HG03354 (cell line): ENCODE measurements around the gene NUMA1.

Source experiments
- ATAC-seq: cut with Tn5 transposase; IDR thresholded peaks from one replicate; pipeline ENCODE4 v1.9.1; 2021; ENCODE audit warnings: mild to moderate bottlenecking; ENCODE audit not compliant: unreplicated experiment, poor library complexity, severe bottlenecking

NUMA1 gene

GRCh38 chr11:72080326-72081183 is at the start of gene NUMA1, which contains the start of gene LRRC51:
NUMA1 (minus strand) TSS chr11:72080542; CDS start chr11:72035943, 44,599 bp downstream.
LRRC51 (plus strand) TSS chr11:72080850; CDS start chr11:72089084, 8,234 bp downstream.
- ATAC-seq: peak; percentile 94

- ATAC-seq: no peak
These were observed 49.0 kb upstream of the NUMA1 start for GRCh38 chr11:72129381-72129780.

GRCh38 chr11:72127923-72128322 is 47.6 kb upstream of the NUMA1 start:
- ATAC-seq: no peak

- ATAC-seq: no peak
These were observed 45.6 kb upstream of the NUMA1 start for GRCh38 chr11:72125956-72126355.

- no peak for ATAC-seq
These were observed 43.7 kb upstream of the NUMA1 start for GRCh38 chr11:72124046-72124445.

GRCh38 chr11:72123117-72123653 is 42.8 kb upstream of the NUMA1 start:
- no peak for ATAC-seq

- ATAC-seq: no peak
These were observed 42.3 kb upstream of the NUMA1 start for GRCh38 chr11:72122607-72123006.

- ATAC-seq: no peak
These were observed 40.6 kb upstream of the NUMA1 start for GRCh38 chr11:72120930-72121329.

- ATAC-seq: no peak
These were observed 38.9 kb upstream of the NUMA1 start for GRCh38 chr11:72119198-72119597.

- ATAC-seq: no peak
These were observed 35.8 kb upstream of the NUMA1 start for GRCh38 chr11:72116019-72116755.

- no peak for ATAC-seq
These were observed 34.2 kb upstream of the NUMA1 start for GRCh38 chr11:72114570-72114969.

GRCh38 chr11:72112978-72113808 is 32.9 kb upstream of the NUMA1 start:
- no peak for ATAC-seq

- ATAC-seq: peak; percentile 93
These were observed 32.0 kb upstream of the NUMA1 start, which contains the start of gene ANAPC15 for GRCh38 chr11:72112143-72112977. ANAPC15 (minus strand) TSS chr11:72112695; CDS start chr11:72111276, 1,419 bp downstream.

GRCh38 chr11:72111300-72112142 is 31.2 kb upstream of the NUMA1 start:
- peak; percentile 5 for ATAC-seq

GRCh38 chr11:72105888-72106287 is 25.5 kb upstream of the NUMA1 start, which contains the start of gene TOMT:
TOMT (plus strand) TSS chr11:72105924; CDS start chr11:72105952, 28 bp downstream.
- no peak for ATAC-seq

GRCh38 chr11:72103754-72104167 is 23.4 kb upstream of the NUMA1 start:
- no peak for ATAC-seq

GRCh38 chr11:72102946-72103753 is 22.8 kb upstream of the NUMA1 start, which contains the start of gene LAMTOR1:
LAMTOR1 (minus strand) TSS chr11:72103297; CDS start chr11:72103224, 73 bp downstream.
- peak; percentile 92 for ATAC-seq
